GM21529 (cell line): Measurements from ENCODE around the gene SIRT2.
A peak's percentile ranks its signal among the peaks of the same experiment; 100 is the strongest.
"Not testable (repeated sequence)": the region's sequence is repeated elsewhere in the genome, so short reads cannot be mapped to it uniquely, and the experiment has no call there.

Experiments used
- ATAC-seq: cut with Tn5 transposase; IDR thresholded peaks from one replicate; pipeline ENCODE4 v1.9.1; 2021; ENCODE audit not compliant: unreplicated experiment

The SIRT2 gene

GRCh38 chr19:38869160-38869835, 30.1 kb downstream of the SIRT2 start:
- ATAC-seq, result no peak

- ATAC-seq, result no peak
Observed at GRCh38 chr19:38868551-38868950, 30.9 kb downstream of the SIRT2 start.

GRCh38 chr19:38867171-38867780, 32.1 kb downstream of the SIRT2 start:
- no peak for ATAC-seq

- ATAC-seq, result no peak
Observed at GRCh38 chr19:38862321-38863059, 36.9 kb downstream of the SIRT2 start.

DNA sequence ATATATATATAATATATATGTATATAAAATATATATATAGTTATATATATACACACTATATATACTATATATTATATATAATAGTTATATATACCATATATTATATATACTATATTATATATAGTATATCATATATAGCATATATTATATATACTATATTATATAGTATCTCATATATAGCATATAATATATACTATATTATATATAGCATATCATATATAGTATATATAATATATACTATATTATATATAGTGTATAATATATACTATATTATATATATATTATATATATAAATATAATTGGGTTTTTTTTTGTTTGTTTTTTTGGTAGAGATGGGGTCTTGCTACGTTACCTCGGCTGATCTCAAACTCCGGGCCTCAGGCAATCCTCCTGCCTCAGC, 38.0 kb downstream of the SIRT2 start:
- no peak for ATAC-seq

GRCh38 chr19:38859631-38860204, 39.7 kb downstream of the SIRT2 start:
- ATAC-seq, result not testable (repeated sequence)

- ATAC-seq, result no peak
Observed at GRCh38 chr19:38856813-38857212, 42.6 kb downstream of the SIRT2 start.

DNA sequence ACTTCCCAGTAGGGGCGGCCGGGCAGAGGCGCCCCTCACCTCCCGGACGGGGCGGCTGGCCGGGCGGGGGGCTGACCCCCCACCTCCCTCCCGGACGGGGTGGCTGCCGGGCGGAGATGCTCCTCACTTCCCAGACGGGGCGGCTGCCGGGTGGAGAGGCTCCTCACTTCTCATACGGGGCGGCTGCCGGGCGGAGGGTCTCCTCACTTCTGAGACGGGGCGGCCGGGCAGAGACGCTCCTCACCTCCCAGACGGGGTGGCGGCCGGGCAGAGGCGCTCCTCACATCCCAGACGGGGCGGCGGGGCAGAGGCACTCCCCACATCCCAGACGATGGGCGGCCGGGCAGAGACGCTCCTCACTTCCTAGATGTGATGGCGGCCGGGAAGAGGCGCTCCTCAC, 43.7 kb downstream of the SIRT2 start:
- ATAC-seq, result not testable (repeated sequence)

DNA sequence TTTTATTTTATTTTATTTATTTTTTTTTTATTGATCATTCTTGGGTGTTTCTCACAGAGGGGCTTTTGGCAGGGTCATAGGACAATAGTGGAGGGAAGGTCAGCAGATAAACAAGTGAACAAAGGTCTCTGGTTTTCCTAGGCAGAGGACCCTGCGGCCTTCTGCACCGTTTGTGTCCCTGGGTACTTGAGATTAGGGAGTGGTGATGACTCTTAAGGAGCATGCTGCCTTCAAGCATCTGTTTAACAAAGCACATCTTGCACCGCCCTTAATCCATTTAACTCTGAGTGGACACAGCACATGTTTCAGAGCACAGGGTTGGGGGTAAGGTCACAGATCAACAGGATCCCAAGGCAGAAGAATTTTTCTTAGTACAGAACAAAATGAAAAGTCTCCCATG, 44.5 kb downstream of the SIRT2 start:
- ATAC-seq, result not testable (repeated sequence)

DNA sequence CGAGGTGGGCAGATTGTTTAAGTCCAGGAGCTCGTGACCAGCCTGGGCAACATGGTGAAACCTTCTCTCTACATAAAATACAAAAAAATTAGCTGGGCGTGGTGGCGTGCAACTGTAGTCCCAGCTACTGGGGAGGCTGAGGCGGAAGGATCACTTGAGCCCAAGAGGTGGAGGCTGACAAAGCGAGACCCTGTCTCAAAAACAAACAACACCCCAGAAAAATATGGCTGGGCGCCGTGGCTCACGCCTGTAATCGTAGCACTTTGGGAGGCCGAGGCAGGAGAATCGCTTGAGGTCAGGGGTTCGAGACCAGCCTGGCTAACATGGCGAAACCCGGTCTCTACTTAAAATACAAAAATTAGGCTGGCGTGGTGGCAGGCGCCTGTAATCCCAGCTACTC, 46.2 kb downstream of the SIRT2 start:
- no peak for ATAC-seq

DNA sequence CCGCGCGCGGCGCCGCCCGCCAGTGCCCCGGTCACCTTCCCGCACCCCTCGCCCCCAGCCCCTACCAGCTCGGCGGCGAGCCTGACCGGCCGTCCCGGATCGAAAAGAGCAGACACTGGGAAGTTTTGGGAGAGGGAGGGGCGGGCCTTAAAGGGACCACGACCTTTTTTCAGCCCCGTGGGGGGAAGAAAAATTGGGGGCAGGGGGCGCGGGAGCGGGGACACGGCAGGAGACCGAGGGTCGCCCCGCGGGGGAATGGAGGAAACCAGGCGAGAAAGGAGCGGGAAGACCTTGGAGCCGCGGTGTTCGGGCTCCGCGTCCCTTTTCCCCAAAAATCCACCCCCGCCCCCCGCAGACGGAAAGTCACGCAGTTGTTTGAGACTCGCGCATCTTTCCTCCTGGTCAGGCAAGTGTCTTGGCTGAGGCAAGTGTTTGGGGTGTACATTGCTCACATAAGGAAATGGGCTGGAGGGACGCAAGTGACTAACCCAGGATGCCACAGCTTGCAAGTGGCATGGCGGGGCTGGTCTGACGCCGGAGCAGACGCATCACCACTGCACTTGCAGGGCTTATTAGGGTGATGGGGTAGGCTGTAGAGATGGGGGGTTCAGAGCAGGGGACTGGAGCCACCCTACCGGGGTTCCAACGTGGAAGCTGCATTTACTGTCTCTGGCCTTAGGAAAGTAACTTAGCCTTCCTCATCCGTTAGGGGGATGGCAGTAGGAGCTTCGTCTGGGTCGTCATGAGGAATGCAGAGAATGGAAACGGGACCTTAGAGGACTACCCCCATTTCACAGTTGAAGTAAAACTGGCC, 47.0 kb downstream of the SIRT2 start:
- no peak for ATAC-seq

- no peak for ATAC-seq
Observed at GRCh38 chr19:38851622-38852230, 47.7 kb downstream of the SIRT2 start.

GRCh38 chr19:38850976-38851621, 48.3 kb downstream of the SIRT2 start:
- ATAC-seq, result no peak

- ATAC-seq, result peak; percentile 69
Observed at GRCh38 chr19:38850436-38850975, 48.9 kb downstream of the SIRT2 start.

- ATAC-seq, result peak; percentile 53
Observed at GRCh38 chr19:38849860-38850435, 49.5 kb downstream of the SIRT2 start, which contains the start of gene HNRNPL. HNRNPL (minus strand) TSS chr19:38849986; CDS start chr19:38849966, 20 bp downstream.

DNA sequence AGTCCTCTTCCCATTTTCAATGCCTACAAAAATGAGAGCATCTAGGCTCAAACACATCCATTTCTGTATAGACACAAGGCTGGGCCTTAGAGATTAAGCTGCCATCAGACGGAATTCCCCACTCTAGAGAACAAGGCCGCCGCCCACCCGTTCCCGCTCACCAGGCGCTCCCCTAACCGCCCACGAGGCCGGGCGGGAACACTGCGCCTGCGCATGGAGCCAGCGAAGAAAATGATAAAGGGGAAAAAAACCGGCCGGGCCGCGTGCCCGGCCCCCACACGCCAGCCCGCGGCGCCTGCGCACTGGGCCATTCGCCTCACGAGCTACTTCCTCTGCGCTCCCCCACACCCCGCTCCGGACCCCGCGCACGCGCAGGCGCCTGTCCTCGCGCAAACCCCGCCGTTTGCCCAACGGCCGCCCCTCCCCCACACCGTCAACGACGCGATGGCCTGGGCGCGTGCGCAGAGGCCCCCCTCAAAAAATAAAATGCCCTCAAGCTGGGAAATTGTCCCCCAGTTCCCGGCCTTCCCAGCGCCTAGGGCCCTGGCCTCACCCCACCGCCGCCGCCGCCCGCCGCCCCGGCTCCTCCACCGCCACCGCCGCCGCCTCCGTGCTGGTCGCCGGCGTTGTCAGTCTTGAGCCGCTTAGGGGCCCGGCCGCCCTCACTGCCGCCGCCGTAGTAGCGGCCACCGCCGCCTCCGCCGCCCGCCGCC, 50.1 kb downstream of the SIRT2 start:
- ATAC-seq, result no peak

DNA sequence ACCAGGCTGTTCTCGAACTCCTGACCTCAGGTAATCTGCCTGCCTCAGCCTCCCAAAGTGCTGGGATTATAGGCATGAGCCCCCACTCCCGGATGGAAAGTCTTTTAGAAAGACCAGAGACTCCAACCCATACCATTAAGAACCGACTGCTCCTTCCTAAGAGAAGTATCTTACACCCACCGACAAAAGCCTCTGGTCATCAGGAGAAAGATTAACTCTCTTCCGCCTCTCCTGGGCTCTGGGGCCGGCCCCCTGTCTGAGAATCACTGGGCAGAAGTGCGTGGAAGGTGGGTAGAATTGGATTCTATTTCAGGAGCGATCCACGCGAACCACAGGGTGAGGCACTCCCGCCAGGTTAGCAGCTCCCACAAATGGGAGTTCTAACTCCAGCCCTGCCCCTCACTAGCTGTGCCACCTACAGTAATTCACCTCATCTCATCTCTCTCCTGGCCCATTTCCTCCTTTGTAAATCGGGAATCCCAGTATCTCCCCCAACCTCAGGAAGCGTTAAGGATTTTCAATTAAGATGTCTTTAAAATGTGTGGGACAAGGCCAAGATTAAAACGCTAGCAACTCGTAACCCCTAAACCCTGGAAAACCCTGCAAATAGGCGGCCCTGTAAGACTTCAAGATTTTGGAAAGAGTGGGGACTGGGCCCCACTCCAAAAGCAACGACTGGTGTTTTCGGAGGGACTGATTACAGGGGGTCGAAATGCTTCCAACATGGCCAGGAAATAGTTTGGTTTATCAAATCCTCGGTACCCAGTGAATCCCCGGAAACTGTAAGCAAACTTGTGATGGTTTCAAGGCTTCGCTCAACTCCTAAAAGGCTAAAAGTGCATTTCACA, 50.9 kb downstream of the SIRT2 start:
- no peak for ATAC-seq

DNA sequence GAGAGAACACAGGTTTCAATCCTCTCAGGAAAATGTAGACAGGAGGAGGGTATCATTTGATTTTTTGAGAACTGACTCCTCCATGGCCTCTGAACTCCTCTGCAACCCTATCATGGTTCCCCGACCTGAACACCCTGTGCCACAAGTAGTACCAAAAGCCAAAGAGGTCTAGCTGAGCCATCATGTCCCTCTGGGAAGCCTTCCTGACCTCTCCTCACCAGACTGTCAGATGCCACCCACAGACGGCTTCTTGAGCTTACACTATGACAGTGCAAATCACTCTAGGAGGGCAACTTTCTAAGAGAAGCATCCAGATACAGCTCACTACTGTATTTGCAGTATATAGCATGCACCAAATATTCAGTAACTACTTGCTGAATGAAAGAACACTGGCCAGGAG, 53.3 kb downstream of the SIRT2 start:
- ATAC-seq, result no peak
